ENCODE data around the gene MCM10. TPM values are rescaled to one million over a fixed set of nuclear protein-coding genes. Genes with fewer than 3 reads are reported as not detected.
"Not testable (repeated sequence)": the region's sequence is repeated elsewhere in the genome, so short reads cannot be mapped to it uniquely, and the experiment has no call there.

The MCM10 gene
- total RNA-seq, 1 experiment from 2014 or later: 24.5 TPM

DNA sequence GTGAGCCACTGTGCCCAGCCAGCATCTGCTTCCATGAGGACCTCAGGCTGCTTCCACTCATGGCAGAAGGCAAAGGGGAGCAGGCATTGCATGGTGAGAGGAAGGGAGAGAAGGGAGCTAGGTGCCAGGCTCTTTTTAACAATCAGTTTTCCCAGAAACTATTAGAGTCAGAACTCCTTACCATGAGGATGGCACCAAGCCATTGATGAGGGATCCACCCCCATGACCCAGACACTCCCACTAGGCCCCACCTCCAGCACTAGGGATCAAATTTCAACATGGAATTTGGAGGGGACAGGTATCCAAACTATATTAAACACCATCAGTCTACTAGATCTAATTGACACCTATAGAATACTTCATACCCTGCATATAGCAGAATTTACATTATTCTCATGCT, 14.2 kb upstream of the MCM10 start:
- Histone ChIP-seq H2AFZ (no peak overlapping the region), H3K27ac (no peak overlapping the region), H3K9me3 (ENCODE audit: insufficient read depth, low read depth) (no peaks in the 10 kb centered on the region), H3F3A (ENCODE audit: insufficient read depth, low read depth) (no peaks in the 10 kb centered on the region), H3K9me2 (ENCODE audit: insufficient read depth) (no peaks in the 10 kb centered on the region), H3K79me2 (ENCODE audit: low read depth) (no peaks in the 10 kb centered on the region), H3K27me3 (ENCODE audit: insufficient read depth, low read depth) (no peaks in the 10 kb centered on the region), H3K36me3 (ENCODE audit: low read depth) (no peaks in the 10 kb centered on the region), H3K4me1 (replicated peaks; ENCODE audit: insufficient read depth) (0 out of 2 replicates have a peak, but pooled peaks cover 12% of the 10 kb centered on the region), H3K4me3 (no peak overlapping the region), H4K20me1 (ENCODE audit: insufficient read depth) (no peaks in the 10 kb centered on the region), H3K4me2 (no peak overlapping the region)
- intact Hi-C loops (cut with micrococcal nuclease; ENCODE audit: unreplicated experiment): no loop called here
- DNase-seq: no peak
- TF ChIP-seq EZH2 (IDR thresholded peaks at IDR 0.05; ENCODE audit: low read depth) (no peak), CTCF (conservative IDR thresholded peaks at IDR 0.05) (no peak)
- CTCF ChIA-PET: no interaction called here
- no TSS peak for BruUV-seq (replicated peaks)
- POLR2A ChIA-PET (ENCODE audit: unreplicated experiment): interaction anchor here (0.6 to 0.9 kb wide), 2 partner anchors 439 to 658 kb away, joined by 4 to 9 read pairs; partner anchors contain the start of gene PRPF18

DNA sequence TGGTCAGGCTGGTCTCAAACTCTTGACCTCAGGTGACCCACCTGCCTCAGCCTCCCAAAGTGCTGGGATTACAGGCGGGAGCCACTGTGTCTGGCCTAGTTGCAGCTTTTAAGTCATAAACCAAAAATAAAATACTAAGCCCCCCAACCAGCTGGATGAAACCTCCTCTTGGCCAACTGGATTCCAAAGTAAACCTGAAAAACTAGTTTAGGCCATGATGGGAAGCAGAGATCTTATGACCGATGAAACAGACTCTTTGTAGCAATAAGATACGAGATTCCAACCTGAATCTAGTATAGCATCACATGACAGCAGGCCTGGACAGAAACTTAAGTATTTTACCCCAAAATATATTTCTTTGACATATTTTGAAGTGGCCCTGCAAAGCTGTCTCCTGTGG, 9.1 kb upstream of the MCM10 start:
- CTCF ChIA-PET: no interaction called here
- no TSS peak for BruUV-seq (replicated peaks)
- H3K4me3 ChIP-seq: no peak overlapping the region
- peak overlapping the region; percentile 26; the same call in 1 of the 2 replicates for H3K4me2 ChIP-seq
- H3K9me3 ChIP-seq (ENCODE audit: insufficient read depth, low read depth): no peaks in the 10 kb centered on the region
- H3K79me2 ChIP-seq (ENCODE audit: low read depth): no peaks in the 10 kb centered on the region
- no peaks in the 10 kb centered on the region for H3K36me3 ChIP-seq (ENCODE audit: low read depth)
- POLR2A ChIA-PET (ENCODE audit: unreplicated experiment): no interaction called here
- DNase-seq: peak; percentile 15 to 51
- no peaks in the 10 kb centered on the region for H4K20me1 ChIP-seq (ENCODE audit: insufficient read depth)
- no peak overlapping the region for H2AFZ ChIP-seq
- no peaks in the 10 kb centered on the region for H3F3A ChIP-seq (ENCODE audit: insufficient read depth, low read depth)
- H3K4me1 ChIP-seq (replicated peaks; ENCODE audit: insufficient read depth): 0 out of 2 replicates have a peak, but pooled peaks cover 20% of the 10 kb centered on the region
- no peaks in the 10 kb centered on the region for H3K9me2 ChIP-seq (ENCODE audit: insufficient read depth)
- peak overlapping the region; percentile 44; the same call in 1 of the 2 replicates for H3K27ac ChIP-seq
- H3K27me3 ChIP-seq (ENCODE audit: insufficient read depth, low read depth): no peaks in the 10 kb centered on the region
- intact Hi-C loops (cut with micrococcal nuclease; ENCODE audit: unreplicated experiment): no loop called here
- no peak for TF ChIP-seq CTCF (conservative IDR thresholded peaks at IDR 0.05)
- no peak for TF ChIP-seq EZH2 (IDR thresholded peaks at IDR 0.05; ENCODE audit: low read depth)

GRCh38 chr10:13155860-13156259, 5.5 kb upstream of the MCM10 start:
- H3K36me3 ChIP-seq (ENCODE audit: low read depth); CTCF ChIA-PET; H4K20me1 ChIP-seq (ENCODE audit: insufficient read depth); H3K4me2 ChIP-seq; H3K9me3 ChIP-seq (ENCODE audit: insufficient read depth, low read depth); H3F3A ChIP-seq (ENCODE audit: insufficient read depth, low read depth); intact Hi-C loops (cut with micrococcal nuclease; ENCODE audit: unreplicated experiment); H3K4me3 ChIP-seq; DNase-seq; H2AFZ ChIP-seq; POLR2A ChIA-PET (ENCODE audit: unreplicated experiment); BruUV-seq (replicated peaks); H3K27ac ChIP-seq; H3K9me2 ChIP-seq (ENCODE audit: insufficient read depth); H3K27me3 ChIP-seq (ENCODE audit: insufficient read depth, low read depth); H3K79me2 ChIP-seq (ENCODE audit: low read depth): not testable (repeated sequence)
- peaks cover 16% of the 10 kb centered on the region; the same call in 1 of the 2 replicates for H3K4me1 ChIP-seq (replicated peaks; ENCODE audit: insufficient read depth)

DNA sequence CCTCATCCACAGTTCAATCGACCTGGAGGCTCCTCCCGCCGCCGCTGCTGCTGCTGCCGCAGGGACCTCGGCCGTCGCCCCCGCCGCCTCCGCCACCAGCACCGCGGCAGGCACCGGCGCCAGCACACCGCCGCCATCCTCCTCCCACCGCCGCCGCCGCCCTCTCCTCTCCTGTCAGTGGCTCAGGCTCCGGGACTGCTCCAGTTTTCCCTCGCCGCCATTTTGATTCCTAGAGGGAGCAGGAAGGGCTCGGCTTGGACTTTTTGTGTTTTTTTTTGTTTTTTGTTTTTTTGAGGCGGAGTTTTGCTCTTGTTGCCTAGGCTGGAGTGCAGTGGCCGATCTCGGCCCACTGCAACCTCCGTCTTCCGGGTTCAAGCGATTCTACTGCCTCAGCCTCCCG, 3.0 kb upstream of the MCM10 start:
- no TSS peak for BruUV-seq (replicated peaks)
- H4K20me1 ChIP-seq (ENCODE audit: insufficient read depth): no peaks in the 10 kb centered on the region
- TF ChIP-seq CTCF (conservative IDR thresholded peaks at IDR 0.05) (no peak), EZH2 (IDR thresholded peaks at IDR 0.05; ENCODE audit: low read depth) (no peak)
- H3K4me2 ChIP-seq: peak overlapping the region; percentile 64
- peaks cover 15% of the 10 kb centered on the region for H3K79me2 ChIP-seq (ENCODE audit: low read depth)
- H2AFZ ChIP-seq: peak overlapping the region; percentile 77
- peak in 1 of 2 experiments; percentile 25 for DNase-seq
- ChIA-PET CTCF (no interaction called here), POLR2A (ENCODE audit: unreplicated experiment) (no interaction called here)
- H3K4me1 ChIP-seq (replicated peaks; ENCODE audit: insufficient read depth): peaks cover 14% of the 10 kb centered on the region; the same call in 1 of the 2 replicates
- no peaks in the 10 kb centered on the region for H3K36me3 ChIP-seq (ENCODE audit: low read depth)
- H3K9me2 ChIP-seq (ENCODE audit: insufficient read depth): no peaks in the 10 kb centered on the region
- no peaks in the 10 kb centered on the region for H3F3A ChIP-seq (ENCODE audit: insufficient read depth, low read depth)
- no peaks in the 10 kb centered on the region for H3K9me3 ChIP-seq (ENCODE audit: insufficient read depth, low read depth)
- H3K27me3 ChIP-seq (ENCODE audit: insufficient read depth, low read depth): no peaks in the 10 kb centered on the region
- peak overlapping the region; percentile 39; the same call in 1 of the 2 replicates for H3K27ac ChIP-seq
- H3K4me3 ChIP-seq: peak overlapping the region; percentile 51; the same call in 1 of the 2 replicates
- intact Hi-C loops (cut with micrococcal nuclease; ENCODE audit: unreplicated experiment): no loop called here
